Measurements from ENCODE around the gene FARP1.

FARP1 gene

GRCh38 chr13:98261165-98261702 is 118.3 kb downstream of the FARP1 start:
- Histone ChIP-seq H3F3A (ENCODE audit: control insufficient read depth, insufficient read depth) (no peaks in the 10 kb centered on the region), H3K79me2 (ENCODE audit: control insufficient read depth, low read length) (no peaks in the 10 kb centered on the region)

GRCh38 chr13:98262292-98262691 is 119.4 kb downstream of the FARP1 start:
- Histone ChIP-seq H3K4me2 (ENCODE audit: low read length) (no peak overlapping the region), H4K20me1 (ENCODE audit: control insufficient read depth, insufficient read depth, low read depth, low read length) (no peaks in the 10 kb centered on the region), H3K4me3 (ENCODE audit: low read length) (no peak overlapping the region), H3K4me1 (ENCODE audit: control insufficient read depth, low read length) (no peaks in the 10 kb centered on the region), H3K36me3 (ENCODE audit: control insufficient read depth, low read length) (no peaks in the 10 kb centered on the region), H3K27me3 (ENCODE audit: control insufficient read depth, low read length) (no peaks in the 10 kb centered on the region), H3K9me3 (ENCODE audit: control insufficient read depth, insufficient read depth, low read length) (no peaks in the 10 kb centered on the region), H3K79me2 (ENCODE audit: control insufficient read depth, low read length) (no peaks in the 10 kb centered on the region), H3K27ac (ENCODE audit: low read depth, low read length) (no peak overlapping the region), H3K9me2 (replicated peaks; ENCODE audit: control insufficient read depth, low read length) (no peaks in the 10 kb centered on the region), H3F3A (ENCODE audit: control insufficient read depth, insufficient read depth) (no peaks in the 10 kb centered on the region)
- TF ChIP-seq CTCF (IDR thresholded peaks at IDR 0.05; ENCODE audit: low read depth, low read length, poor library complexity, severe bottlenecking) (no peak), EZH2phosphoT487 (IDR thresholded peaks at IDR 0.05; ENCODE audit: borderline replicate concordance, low read length) (no peak)

More at GRCh38 chr13:98261165-98261702, 118.3 kb downstream of the FARP1 start:
- Histone ChIP-seq H3K27ac (ENCODE audit: low read depth, low read length) (no peak overlapping the region), H3K4me1 (ENCODE audit: control insufficient read depth, low read length) (no peaks in the 10 kb centered on the region), H3K9me2 (replicated peaks; ENCODE audit: control insufficient read depth, low read length) (no peaks in the 10 kb centered on the region), H3K27me3 (ENCODE audit: control insufficient read depth, low read length) (no peaks in the 10 kb centered on the region), H3K4me2 (ENCODE audit: low read length) (no peak overlapping the region), H4K20me1 (ENCODE audit: control insufficient read depth, insufficient read depth, low read depth, low read length) (no peaks in the 10 kb centered on the region), H3K9me3 (ENCODE audit: control insufficient read depth, insufficient read depth, low read length) (no peaks in the 10 kb centered on the region), H3K36me3 (ENCODE audit: control insufficient read depth, low read length) (no peaks in the 10 kb centered on the region), H3K4me3 (ENCODE audit: low read length) (no peak overlapping the region)
- TF ChIP-seq EZH2phosphoT487 (IDR thresholded peaks at IDR 0.05; ENCODE audit: borderline replicate concordance, low read length) (no peak), CTCF (IDR thresholded peaks at IDR 0.05; ENCODE audit: low read depth, low read length, poor library complexity, severe bottlenecking) (no peak)

GRCh38 chr13:98263841-98264240 is 120.9 kb downstream of the FARP1 start:
- no peaks in the 10 kb centered on the region for H3K79me2 ChIP-seq (ENCODE audit: control insufficient read depth, low read length)
- no peaks in the 10 kb centered on the region for H3K9me2 ChIP-seq (replicated peaks; ENCODE audit: control insufficient read depth, low read length)
- H3K36me3 ChIP-seq (ENCODE audit: control insufficient read depth, low read length), result no peaks in the 10 kb centered on the region
- H3F3A ChIP-seq (ENCODE audit: control insufficient read depth, insufficient read depth), result no peaks in the 10 kb centered on the region
- H3K27ac ChIP-seq (ENCODE audit: low read depth, low read length), result no peak overlapping the region
- no peaks in the 10 kb centered on the region for H3K4me1 ChIP-seq (ENCODE audit: control insufficient read depth, low read length)
- TF ChIP-seq CTCF (IDR thresholded peaks at IDR 0.05; ENCODE audit: low read depth, low read length, poor library complexity, severe bottlenecking), result no peak
- no peak for TF ChIP-seq EZH2phosphoT487 (IDR thresholded peaks at IDR 0.05; ENCODE audit: borderline replicate concordance, low read length)
- no peak overlapping the region for H3K4me2 ChIP-seq (ENCODE audit: low read length)
- no peak overlapping the region for H3K4me3 ChIP-seq (ENCODE audit: low read length)
- H4K20me1 ChIP-seq (ENCODE audit: control insufficient read depth, insufficient read depth, low read depth, low read length), result no peaks in the 10 kb centered on the region
- no peaks in the 10 kb centered on the region for H3K27me3 ChIP-seq (ENCODE audit: control insufficient read depth, low read length)
- H3K9me3 ChIP-seq (ENCODE audit: control insufficient read depth, insufficient read depth, low read length), result no peaks in the 10 kb centered on the region

Measured in DOHH2 (cell line).